DND-41 (cell line): ENCODE measurements around the gene GRK6.

ENCODE experiments used
- CTCF ChIP-seq: IDR thresholded peaks from 2 replicates; pipeline ENCODE4 v1.5.1; 2012; ENCODE audit warnings: borderline replicate concordance, low read length, moderate library complexity, mild to moderate bottlenecking; ENCODE audit not compliant: poor library complexity, severe bottlenecking; ENCODE audit errors: extremely low read depth
- EZH2 ChIP-seq: IDR thresholded peaks from 3 replicates; pipeline ENCODE4 v1.6.1; 2012; ENCODE audit warnings: borderline replicate concordance, low read depth, mild to moderate bottlenecking, moderate library complexity, low read length, inconsistent platforms; ENCODE audit not compliant: severe bottlenecking

GRCh38 chr5:177385720-177386119 lies 40.8 kb upstream of the GRK6 start:
- TF ChIP-seq CTCF, result no peak
- TF ChIP-seq EZH2, result no peak
